ENCODE results near the gene ZDHHC22.
A peak's percentile ranks its signal among the peaks of the same experiment; 100 is the strongest.

The ZDHHC22 gene

GRCh38 chr14:77128414-77128891, 13.1 kb downstream of the ZDHHC22 start:
- DNase-seq (ENCODE audit: low read depth in 2 of 2): no peak

DNA sequence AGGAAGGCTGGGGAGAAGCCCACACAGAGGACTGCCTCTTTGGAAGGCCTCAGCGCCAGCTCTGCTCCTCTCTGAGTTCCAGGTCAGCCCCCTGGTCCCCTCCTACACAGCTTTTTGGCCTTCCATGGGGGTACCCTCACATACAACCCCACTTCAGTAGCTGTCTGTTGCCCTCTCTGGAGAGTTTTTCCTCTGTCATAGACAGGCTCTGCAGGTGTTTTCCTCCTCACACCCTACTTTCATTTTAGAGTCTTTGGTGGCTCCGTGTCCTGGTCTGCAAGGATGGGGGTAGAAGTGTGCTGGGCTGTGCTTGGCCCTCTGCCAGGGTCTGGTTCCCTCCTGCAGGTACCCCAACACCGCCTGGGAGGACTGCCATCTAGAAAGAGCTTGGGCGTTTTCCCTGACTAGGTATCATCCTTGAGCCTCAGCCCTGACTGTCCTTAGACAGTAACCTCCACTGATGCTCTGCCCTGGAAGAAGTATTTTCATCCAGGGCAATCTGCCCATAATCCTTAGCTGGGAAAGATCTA, 15.1 kb downstream of the ZDHHC22 start:
- no peak for DNase-seq (ENCODE audit: low read depth in 2 of 2)

GRCh38 chr14:77125823-77126325, 15.7 kb downstream of the ZDHHC22 start:
- DNase-seq (ENCODE audit: low read depth in 2 of 2): no peak

DNA sequence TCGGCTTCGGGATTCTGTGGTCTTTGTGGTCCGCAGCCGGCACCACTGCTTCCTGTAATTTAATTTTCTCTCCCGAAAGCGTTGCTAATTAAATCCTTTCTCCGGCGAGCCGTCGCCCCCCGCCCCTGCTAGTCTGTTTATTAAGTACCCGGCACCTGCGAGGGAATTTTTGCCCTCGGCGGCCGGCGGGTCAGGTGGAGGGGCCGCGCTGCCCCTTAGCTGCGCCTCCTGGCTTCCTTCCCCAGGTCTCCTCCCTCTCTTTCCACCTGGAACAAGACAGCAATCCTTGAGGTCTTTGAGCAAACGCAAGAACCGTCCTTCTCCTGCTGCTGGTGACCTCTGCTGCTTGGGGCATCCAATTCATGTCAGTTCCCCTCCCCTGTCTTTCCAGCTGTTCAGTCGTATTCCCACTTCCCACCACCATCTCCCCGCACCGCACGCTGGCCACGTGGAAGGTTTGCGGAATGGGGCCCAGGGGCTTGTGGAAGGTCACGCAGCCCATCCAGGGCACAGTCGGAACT, 16.2 kb downstream of the ZDHHC22 start:
- DNase-seq (ENCODE audit: low read depth in 2 of 2): no peak

GRCh38 chr14:77124345-77125280, 17.0 kb downstream of the ZDHHC22 start:
- DNase-seq (ENCODE audit: low read depth in 2 of 2): peak in 1 of 2 donors; percentile 34

DNA sequence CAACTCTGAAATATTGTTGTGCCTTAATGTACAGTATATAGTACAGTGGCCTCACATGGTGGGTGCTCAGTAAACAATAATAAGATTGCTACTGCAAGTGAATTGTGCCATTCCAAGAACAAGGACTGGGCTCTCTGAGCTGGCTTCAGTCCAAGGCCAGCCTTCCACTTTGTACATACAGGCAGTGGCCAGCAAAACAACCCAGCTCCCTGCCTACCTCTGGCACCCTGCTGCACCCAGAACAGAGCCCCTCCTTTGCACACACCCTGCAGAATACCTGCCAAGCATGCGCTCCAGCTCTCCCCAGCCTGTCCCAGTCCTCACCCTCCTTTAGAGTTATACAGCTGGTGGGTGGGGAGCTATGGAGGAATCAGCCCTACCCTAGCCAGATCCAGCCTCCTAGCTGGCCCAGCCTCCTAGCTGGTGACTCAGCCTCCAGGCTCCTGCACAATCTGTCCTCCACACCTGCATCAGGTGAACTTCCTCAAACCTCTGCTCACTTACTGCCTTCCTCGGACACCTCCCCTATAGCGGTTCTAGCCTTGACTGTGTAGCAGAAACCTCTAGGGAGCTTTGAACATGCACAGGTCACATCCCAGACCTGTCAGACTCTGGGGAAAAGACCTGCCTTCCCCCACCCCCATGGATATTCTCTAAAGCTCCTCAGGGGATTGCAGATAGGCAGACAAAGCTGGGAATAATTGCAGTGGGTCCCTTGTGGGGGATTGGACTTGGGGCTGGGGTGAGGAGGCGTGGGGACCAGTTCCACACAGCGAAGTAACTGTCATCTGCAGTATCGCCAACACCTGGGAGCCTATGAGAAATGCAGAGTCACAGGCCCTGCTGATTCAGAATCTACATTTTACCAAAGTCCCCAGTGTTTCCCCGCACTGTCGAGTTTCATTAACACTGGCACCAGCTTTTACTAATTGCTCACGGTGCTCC, 17.9 kb downstream of the ZDHHC22 start:
- DNase-seq (ENCODE audit: low read depth in 2 of 2): no peak

DNA sequence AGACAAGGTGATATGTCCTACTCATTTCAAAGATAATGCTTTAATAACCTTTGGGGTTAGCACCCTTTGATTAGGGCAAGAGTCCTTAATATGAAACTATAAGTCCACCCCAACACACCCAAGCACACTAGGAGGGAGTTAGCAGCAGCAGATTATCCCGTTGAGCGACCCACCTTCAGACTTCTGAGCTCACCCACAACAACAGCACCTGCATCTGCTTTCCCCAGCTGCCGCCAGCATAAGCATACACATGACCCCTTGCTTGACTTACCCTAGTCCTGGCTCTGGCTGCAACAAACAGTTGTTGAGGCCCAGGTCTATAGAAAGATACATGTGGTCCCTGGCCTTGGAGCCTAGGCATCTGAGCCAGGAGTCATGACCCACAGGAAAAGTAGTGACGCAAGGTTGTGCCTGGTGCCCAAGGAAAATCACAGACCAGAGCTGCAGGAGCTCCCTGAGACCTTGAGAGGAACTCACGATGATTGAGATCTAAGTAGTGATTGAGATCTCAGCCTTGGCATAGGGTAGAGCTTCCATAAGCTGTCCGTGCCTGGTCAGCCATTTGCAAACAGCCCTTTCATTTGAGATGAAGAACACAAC, 19.0 kb downstream of the ZDHHC22 start:
- no peak for DNase-seq (ENCODE audit: low read depth in 2 of 2)

GRCh38 chr14:77120771-77121743, 20.5 kb downstream of the ZDHHC22 start:
- no peak for DNase-seq (ENCODE audit: low read depth in 2 of 2)

DNA sequence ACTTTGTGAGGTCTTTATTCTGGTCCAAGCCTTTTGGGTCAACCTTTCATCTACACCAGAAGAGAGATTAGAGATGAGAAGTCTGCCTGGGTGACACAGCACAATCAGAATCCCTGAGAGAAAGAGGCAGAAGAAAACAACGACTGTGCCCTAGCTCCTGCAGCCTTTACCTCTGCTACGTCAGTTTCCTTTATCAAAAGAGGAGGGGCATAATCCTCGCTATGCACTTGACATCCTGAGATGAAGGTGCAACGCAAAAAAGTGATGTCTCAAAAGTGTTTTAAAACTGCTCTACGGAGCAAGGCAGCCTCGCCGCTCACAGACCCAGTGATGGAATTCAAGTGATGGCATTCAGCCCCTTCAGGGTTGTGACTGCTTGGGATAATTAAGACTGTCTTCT, 21.7 kb downstream of the ZDHHC22 start:
- no peak for DNase-seq (ENCODE audit: low read depth in 2 of 2)

GRCh38 chr14:77116172-77116817, 25.3 kb downstream of the ZDHHC22 start:
- no peak for DNase-seq (ENCODE audit: low read depth in 2 of 2)

GRCh38 chr14:77114609-77115008, 27.0 kb downstream of the ZDHHC22 start:
- DNase-seq (ENCODE audit: low read depth in 2 of 2): no peak

DNA sequence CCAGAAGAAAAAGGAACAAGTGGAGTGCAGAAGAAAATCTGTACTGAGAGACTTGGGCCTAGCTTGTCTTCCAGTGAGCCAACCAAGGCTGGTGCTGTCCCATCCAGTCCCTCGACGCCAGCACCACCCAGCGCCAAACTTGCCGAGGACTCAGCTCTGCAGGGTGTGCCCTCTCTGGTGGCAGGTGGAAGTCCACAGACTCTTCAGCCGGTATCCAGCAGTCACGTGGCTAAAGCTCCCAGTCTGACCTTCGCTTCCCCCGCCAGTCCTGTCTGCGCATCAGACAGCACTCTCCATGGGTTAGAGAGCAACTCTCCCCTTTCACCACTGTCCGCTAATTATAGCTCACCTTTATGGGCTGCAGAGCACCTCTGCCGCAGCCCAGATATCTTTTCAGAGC, 27.9 kb downstream of the ZDHHC22 start:
- DNase-seq (ENCODE audit: low read depth in 2 of 2): no peak

DNA sequence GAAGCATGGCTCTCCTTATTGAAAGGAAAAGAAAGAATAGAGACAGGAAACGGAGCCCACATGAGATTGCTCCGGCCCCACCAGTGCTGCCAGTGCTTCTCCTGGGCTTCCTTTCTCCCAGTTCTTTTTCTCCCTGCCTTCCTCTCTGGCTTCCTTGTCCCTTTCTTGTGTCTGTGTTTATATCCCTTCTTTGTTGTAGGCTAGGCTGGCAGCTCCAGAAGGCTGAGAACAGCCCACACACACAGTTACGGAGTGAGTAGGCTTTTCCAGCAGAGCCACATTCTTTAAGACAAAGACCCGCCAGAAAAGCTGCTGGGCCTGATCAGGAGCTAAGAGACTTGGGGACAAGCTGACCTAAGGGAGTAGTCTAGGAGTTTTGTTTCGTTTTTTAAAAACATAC, 30.6 kb downstream of the ZDHHC22 start:
- no peak for DNase-seq (ENCODE audit: low read depth in 2 of 2)

GRCh38 chr14:77110286-77110685, 31.3 kb downstream of the ZDHHC22 start:
- no peak for DNase-seq (ENCODE audit: low read depth in 2 of 2)

- no peak for DNase-seq (ENCODE audit: low read depth in 2 of 2)
Measured at GRCh38 chr14:77109656-77110055, 31.9 kb downstream of the ZDHHC22 start.

GRCh38 chr14:77108753-77109152, 32.8 kb downstream of the ZDHHC22 start:
- no peak for DNase-seq (ENCODE audit: low read depth in 2 of 2)

DNA sequence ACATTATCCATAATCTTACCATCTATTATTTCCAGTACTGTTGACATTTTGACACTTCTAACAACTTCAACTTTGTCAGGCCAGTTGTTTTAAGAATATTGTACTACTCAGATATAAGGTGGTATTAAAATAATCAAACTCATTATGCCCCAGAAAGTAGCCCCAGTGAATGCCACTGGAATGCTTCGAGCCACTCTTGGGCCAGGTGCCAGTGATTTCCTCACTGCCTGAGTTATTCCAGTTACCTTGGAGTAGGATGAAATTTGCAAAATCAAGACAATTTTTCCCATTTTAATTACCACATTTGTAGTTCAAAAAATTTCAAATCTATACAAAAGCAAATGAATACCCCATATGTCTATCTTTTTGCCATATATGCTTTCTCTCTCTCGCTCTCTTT, 34.4 kb downstream of the ZDHHC22 start:
- no peak for DNase-seq (ENCODE audit: low read depth in 2 of 2)

- DNase-seq (ENCODE audit: low read depth in 2 of 2): no peak
Measured at GRCh38 chr14:77106666-77107065, 34.9 kb downstream of the ZDHHC22 start.

- no peak for DNase-seq (ENCODE audit: low read depth in 2 of 2)
Measured at GRCh38 chr14:77105145-77105939, 36.2 kb downstream of the ZDHHC22 start.
